CMK (cell line): ENCODE data around the gene PIK3R5.

Experiments
- DNase-seq: peaks from one replicate; pipeline ENCODE4 v3.0.0-alpha.2; 2010; ENCODE audit warnings: low read depth

PIK3R5 gene

DNA sequence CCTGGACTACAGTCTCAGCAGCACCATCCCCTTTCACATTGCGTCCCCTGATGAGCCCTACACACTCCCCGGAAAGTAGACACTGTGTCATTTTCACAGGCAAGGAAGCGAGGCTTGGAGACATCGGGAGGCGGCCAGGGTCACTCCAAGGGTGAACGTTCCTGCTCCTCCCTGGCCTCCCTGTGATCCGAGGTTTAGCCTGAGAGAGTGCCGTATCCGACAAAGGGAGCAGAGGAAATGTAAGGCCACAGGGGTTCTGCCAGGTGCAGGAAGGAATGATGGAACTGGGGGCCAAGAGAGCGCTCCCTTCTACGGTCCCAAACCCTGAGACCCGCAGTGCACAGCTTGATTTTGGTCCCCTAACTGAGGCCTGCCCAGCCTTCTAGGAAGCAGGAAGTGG lies 90.1 kb downstream of the PIK3R5 start:
- no peak for DNase-seq

DNA sequence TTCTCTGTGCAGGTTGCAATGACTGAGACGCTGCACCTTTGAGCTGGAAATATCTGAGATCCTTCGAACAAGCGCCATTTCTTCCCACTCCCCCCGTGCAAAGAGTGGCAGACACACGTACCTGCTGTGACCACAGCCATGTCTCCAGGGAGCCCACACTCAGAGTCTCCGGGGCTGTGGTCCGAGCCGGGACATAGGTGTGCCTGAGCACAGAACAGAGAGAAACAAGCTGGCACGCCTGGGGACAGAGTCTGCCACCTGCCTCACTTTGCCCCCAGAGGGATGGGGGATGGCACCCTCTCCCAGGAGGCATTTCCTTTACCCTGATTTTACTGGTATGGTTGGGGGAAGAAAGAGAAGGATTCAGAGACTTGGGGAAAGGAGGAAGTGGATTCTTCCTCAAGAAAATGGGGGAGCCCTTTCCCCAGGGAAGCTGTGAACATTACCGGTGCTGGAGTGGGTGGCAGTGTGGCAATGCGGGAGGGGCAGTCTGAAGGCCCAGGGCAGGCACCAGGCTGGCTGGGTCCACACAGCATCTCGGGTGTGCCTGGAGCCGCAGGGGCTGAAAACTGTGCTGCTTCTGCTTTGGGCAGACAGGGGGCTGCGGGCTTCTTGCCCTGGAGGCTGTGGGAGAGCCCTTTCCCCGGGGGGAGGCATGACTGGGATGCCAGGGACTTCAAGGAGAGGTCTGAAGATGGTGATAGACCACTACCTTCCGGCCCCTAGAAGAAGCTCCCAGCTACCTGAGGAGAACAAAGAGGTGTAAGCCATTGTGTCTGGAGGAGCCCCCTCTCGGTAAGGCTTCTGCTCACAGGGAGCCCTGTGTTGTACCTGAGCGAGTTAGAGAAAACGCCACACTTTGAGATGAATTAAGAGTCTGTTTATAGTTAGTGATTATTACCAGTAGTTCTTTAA lies 91.4 kb downstream of the PIK3R5 start:
- no peak for DNase-seq

DNA sequence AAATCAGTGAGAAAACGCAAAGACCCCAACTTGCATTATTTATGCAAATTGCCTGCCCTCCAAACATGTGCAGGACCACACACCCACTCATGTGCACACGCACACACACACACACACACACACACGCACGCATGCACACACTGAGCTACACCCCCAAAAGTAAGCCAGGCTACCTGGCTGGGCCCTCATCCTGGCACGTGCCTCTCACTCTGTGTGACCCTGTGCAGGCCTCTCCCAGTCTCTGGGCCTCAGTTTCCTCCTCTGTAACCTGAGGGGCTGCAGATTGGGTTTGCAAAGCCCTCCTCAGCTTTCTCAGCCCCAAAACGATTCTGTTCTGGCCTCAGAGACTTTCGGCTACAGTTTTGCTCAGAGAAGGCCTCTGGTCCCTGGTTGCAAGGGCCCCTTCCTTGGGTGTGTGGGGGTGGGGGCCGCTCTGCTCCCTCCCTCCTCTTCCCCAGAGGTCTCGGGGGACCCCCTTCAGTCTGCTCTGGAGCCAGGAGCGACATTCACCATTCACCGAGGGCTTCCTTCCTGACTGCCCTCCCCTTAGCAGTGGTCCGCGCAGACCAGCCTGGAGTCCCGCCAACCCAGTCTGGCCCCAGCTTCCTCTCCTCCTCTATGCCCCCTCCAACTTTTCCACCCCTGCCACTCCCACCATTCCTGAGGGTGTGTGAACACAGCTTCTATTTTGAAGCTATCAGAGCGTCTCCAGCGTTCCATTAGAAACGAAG lies 92.6 kb downstream of the PIK3R5 start:
- no peak for DNase-seq

DNA sequence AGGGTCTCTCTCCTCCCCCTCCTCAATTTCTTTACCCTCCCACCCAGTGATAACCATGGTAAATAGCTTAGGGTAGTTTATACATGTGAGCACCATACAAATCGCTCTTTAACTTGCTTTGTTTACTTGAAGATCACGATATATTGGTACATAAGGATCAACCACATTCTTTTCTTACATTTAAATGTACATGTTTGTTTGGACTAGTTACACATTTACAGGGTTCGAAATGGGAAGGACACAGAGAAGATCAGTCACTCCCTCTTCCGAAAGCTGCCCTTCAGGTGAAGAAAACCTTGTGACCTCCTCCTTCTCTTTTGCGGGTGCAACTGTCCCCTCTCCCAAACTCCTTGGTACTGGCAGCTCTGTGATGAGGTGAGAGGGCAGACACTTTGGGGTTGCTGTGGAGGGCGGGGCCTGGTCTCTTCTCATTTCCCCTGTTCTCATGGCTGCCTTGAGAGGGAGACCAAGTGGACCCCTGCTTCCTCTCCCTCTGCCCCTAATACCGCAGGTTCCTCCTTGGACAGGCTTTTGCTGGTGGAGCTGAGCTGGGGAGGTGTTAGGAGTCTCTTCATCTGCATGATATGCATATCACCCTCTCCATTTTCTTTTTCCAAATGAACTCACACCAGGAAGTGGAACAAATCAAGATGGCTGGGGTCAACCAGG lies 93.3 kb downstream of the PIK3R5 start:
- no peak for DNase-seq

DNA sequence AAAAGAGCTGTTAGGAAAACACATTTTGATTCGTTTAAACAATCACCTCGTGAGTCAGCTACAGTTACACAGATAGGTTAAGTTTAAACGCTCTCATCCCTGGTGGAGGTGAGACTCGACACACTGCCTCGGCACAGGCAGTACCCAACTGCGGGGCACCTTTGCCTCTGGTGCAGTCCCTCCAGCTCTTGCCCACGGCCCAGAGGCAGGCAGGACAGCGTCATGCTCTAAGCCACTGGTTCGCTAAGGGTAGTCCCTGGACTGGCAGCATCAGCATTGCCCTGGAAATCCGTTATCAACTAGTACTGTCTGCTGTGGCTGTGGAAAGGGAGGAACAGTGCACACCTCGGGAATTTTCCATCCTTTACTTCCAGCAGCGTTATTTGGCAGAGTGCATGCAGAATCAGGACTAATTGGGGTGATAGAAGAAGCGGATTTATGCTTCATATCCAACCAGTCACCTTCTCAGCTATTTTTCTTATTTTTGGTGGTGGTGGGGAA lies 94.4 kb downstream of the PIK3R5 start:
- DNase-seq = no peak

DNA sequence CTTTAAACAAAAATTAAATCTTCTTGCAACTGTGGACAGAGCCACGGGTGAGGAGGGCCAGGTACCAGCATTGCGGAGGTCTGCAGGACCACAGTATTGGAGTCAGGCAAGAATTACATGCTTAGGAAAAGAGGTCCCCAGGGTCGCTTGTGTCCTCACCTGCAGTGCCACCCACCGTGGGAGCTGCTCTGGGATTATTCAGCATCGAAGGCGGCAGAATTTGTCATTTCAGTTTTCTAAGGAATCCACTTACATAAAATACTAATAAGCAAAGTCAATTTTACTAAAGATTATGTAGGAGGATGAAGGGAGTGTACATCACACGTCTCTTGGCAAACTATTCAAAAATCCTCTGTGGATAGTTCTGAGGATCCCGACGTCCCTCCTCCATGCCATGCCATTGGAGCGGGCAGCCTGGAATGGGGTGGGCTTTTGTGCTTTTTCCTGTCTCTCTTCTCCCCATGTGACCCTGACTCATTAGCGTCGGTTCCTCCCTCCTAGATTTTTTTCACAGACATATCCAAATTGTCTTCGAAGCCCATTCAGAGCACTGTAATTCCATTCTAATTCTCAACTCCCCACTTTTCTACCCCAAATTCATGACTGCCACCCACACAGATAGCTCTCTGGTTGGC lies 95.0 kb downstream of the PIK3R5 start:
- DNase-seq = no peak

DNA sequence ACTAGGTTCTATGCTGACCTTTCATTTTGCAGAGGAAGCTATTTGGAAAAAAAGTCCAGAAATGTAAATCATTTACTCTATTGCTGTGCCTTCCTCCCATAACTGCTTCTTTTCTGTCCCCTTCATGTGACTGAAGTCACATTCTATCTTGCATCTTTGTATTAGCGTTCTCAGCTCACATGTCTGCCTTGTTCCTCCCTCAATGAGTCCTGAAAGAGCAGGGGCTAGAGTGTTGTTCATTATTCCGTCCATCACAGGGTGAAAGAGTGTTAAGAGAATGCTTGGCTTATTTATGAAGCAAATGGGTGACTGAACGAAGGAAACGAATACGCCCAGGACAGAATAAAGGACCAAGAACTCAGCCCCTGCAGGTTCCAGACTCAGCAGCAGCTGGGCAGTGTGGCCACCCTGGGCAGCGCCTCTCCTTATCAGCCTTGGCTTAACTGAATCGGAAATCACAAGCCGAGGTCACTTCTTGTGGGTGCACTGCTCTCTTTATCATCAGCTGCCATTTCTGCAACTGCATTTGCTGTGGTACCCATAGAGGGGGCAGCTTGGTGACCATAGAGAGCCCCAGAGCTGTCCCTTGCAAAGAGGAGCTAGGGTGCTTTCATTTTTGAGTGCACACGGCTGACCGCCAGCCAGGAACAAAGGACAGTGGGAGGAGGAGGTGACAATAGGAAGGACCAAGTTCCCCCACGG lies 96.2 kb downstream of the PIK3R5 start:
- peak; percentile 32 for DNase-seq

DNA sequence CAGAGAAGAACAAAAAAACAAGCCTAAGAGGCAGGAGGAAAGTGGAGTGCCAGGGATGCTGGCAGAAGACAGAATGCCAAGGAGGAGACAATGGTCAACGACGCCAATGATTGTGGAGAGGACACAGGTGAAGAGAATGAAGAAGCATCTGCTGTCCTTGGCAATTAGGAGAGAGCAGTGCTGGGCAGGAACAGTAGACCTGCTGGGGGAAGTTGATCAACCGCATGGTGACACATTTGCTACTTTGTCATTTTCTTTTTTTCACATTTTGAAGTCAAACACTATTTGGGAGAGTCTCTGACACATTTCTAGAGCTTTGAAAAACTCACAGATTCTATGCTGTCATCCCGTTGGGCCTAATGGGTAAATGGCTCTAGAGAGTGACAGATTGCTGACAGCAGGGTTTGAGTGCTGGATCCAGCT lies 97.0 kb downstream of the PIK3R5 start:
- DNase-seq = no peak

DNA sequence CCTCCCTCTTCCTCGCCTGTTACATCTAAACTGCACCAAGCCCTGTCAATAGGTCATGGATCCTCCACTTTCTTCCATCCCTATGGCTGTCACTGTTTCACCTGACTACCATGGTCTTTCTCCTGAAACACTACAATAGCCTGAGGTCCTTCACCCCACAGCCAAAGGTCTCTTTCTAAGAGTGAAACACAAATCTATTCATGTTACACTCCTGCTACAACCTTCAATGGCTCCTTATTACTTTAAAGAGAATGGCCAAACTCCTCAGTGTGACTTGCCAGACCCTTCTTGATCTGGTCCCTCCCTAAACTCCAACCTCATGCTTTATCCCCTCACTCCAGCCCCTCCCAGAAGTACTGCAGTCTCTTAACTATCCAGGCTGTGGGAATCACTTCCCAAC lies 97.4 kb downstream of the PIK3R5 start:
- no peak for DNase-seq

DNA sequence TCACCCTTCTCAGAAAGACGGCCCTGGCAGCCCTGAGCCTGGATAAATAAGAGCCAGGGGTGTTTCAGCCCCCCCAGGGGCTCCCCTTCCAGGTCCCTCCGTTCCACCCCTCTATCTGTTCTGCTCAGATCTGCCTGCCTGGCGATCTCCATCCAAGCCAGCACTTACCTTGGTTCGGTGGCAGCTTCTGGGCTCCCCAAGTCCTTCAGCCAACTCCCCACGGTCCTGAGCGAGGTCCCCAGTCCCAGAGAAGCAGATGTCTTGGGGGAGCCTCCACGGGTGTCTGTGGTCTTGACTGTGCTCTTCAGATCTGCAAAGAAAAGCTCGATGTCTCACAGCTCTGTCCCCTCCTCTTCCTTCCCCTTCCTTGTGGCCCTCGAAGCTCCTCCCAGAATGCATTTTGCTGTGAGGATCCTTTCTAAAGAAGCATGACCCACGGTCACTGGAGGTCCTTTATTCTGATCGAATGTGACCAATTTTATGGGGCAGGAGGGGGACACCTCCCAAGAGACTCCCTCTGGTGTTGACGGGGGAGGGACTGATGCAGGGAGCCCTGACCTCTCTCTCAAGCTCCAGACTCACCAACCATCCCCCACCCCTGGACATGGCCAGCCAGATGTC lies 98.0 kb downstream of the PIK3R5 start, which contains the start of gene PIK3R6:
TSS of gene PIK3R6 (minus strand) at position 314 of the 621 bp plus-strand sequence. CDS start 17,880 bp downstream, outside the sequence.
- DNase-seq = peak; percentile 37

DNA sequence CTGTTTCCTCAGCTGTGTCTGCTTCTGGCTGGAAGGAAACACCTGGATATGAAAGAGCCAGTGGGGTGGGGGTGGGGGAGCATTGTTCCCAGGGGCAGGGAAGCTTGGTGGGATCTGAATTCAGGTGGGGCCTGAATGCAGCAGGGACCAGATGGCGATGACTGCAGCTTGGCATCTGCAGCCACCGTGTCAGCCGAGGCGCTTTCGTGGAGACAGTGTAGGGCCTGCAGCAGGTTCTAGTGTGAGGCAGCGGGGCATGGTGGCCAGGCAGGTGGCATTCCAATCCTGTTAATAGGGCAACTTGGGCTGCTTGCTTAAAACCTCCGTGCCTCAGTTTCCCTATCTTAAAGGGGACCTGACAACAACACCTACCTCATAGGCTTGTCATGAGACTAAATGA lies 99.7 kb downstream of the PIK3R5 start:
- DNase-seq = no peak

DNA sequence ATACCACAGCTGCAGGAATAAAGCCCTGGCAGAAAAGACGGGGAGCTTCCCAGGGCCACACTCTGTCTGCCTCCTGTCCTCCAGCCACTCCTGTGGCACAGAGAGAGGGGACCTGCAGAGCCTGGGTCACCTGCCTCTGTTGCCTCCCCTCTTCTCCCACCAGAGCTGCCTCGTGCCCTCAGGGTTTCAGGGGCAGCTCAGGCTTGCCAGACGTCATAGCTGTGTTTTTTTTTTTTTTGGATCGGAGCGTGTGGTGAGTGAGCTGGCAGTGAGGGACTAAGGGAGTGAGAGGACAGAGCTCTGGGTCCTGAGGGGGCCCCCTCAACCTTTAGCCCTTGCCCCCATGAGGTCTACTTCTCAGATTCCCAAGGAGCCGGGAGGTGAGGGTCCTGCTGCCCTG lies 100.1 kb downstream of the PIK3R5 start:
- DNase-seq = no peak

DNA sequence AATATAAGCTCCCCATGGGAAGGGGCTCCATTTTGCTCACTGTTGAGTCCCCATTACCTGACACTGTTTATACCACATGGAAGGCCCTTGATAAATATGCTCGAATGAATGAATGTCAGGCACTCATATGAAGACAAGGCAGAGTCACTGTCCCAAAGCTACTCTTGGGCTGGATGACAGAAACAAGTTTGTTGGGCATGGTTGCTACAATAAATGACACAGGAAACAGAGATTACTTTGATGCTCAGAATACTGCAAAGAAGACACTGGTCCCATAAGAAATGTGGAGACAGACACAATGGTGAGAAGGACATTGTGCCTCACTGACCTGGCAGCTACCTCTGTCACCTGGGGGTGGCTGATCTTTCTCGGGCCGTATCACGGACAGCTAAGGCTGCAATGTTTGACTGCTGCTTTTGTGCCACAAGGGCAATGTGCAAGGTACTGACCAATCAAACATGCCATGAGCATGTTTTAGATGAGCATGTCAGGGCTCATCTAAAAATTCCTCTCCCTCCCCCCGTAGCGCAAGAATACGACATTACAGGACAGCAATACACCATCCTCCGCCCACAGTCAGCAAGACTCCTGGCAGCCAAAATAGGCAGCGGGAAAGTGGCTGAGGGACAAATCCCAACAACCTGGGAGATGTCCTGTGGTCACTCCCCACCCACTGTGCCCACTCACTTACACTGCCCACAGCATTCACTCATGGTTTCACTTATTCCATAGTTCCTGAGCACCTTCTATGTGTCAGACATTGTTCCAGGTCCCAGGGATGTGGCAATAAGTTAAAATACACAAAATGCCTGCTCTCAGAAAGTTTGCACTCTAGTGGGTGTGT lies 103.1 kb downstream of the PIK3R5 start:
- no peak for DNase-seq

DNA sequence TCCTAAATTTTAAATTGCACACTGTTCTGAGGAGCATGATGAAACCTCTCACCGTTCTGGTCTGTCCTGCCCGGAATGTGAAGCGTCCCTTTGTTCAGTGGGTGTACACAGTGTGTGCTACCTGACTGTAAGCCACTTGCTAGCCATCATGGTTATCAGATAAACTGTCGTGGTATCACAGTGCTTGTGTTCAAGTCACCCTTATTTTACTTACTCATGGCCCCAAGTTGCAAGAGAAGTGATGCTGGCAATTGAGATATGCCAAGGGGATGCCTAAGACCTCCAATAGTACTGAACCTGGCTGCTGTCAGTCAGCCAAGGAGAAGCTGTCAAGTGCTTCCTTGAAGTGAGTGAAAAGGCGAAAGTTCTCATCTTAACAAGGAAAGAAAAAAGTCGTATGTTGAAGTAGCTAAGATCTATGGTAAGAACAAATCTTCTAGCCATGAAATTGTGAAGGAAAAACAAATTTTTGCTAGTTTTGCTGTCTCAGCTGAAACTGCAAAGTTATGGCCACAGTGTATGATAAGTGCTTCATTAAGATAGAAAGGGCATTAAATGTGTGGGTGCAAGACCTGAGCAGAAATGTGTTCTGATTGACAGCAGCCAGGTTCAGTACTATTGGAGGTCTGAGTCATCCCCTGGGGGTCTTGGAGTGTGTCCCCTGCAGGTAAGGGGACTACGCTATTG lies 103.9 kb downstream of the PIK3R5 start:
- no peak for DNase-seq

DNA sequence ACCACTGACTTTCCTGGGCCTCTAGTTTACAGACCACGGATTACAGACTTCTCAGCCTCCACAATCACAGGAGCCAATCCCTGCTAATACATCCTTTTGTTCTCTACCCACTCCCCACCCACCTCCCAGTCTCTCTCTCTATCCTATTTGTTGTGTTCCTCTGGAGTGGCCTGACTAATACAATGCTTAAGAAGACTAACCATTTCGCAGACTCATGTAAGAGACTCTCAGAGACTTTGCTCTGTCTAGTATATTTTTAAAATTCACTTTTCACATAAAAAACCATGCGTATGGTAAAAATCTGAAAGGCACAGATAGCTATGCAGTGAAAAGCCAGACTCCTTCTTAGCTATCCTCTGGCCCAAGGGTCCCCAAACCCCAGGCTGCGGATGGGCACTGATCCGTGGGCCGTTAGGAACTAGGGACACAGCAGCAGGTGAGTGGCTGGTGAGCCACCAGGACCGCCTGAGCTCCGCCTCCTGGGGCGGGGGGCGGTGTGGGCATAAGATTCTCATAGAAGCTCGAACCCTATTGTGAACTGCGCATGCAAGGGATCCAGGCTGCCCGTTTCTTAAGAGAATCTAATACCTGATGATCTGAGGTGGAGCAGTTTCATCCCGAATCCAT lies 105.6 kb downstream of the PIK3R5 start:
- DNase-seq = no peak

DNA sequence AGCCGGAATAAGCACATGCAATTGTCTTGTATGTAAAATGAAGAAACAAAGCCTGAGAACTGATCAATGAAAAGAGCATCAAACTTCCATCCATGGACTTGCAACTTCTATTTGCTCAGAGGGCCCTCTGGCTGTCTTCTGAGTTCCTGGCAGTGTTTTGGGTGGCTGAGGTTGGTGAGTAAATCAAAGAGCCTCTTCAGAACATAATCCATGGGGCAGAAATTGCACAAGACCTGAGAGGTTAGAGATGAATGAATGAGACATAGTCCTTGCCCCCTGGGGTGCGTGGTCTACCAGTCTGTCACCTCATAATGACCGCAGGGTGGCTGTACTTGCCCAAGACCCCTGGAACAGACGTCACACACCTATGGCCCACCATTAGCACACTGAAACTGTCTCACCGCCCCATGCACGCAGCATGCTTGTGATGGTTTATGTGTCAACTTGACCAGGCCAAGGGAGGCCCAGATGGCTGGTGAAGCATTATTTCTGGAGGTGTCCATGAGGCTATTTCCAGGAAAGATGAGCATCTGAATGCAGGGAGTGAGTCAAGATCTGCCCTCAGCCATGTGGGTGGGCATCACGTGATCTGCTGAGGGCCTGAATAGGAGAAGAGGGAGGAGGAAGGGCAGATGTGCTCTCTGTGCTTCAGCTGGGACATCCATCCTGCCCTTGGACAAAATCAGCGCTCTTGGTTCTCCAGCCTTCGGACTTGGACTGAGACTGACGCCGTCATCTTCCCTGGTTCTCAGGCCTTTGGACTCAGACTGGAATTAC lies 106.3 kb downstream of the PIK3R5 start:
- no peak for DNase-seq

DNA sequence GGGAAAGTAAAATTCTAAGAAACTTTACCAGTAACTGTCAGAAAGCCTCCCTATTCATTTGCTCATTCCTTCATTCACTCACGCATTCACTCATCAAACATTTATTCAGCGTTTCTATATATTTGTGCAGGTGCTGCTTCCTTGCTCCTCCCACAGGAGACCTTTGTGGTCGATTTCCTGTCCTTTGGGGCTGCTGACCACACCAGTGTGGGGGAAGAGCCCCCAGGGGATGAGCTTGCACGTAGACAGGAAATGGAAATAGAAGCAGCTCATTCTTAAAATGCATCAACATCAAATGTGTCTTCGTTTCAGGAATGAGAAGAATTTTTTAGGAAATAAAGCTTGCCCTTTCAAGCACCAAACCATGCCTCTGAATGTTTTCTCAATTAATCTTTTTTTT lies 107.6 kb downstream of the PIK3R5 start:
- DNase-seq = no peak
